Fibroblast of lung (primary cell): ENCODE data around the gene ADCY9.

Experiments used
- EZH2 ChIP-seq: IDR thresholded peaks from 2 replicates; pipeline ENCODE4 v1.5.1; 2012; ENCODE audit warnings: low read length, control low read depth, mild to moderate bottlenecking; ENCODE audit errors: missing control alignments
- TF ChIP-seq, protein P1 (sequence below), 2 donors: IDR thresholded peaks in 1 of 2; conservative IDR thresholded peaks in 1 of 2; 1 replicate in 1 of 2; 2 replicates in 1 of 2; pipeline ENCODE4 v1.5.1; 2011 to 2012; ENCODE audit warnings: low read length in 2 of 2, control low read depth in 1 of 2, inconsistent platforms in 1 of 2, low read depth in 1 of 2, mild to moderate bottlenecking in 1 of 2

GRCh38 chr16:3937066-3937875 is 179.0 kb downstream of the ADCY9 start:
- TF ChIP-seq, protein P1, sequence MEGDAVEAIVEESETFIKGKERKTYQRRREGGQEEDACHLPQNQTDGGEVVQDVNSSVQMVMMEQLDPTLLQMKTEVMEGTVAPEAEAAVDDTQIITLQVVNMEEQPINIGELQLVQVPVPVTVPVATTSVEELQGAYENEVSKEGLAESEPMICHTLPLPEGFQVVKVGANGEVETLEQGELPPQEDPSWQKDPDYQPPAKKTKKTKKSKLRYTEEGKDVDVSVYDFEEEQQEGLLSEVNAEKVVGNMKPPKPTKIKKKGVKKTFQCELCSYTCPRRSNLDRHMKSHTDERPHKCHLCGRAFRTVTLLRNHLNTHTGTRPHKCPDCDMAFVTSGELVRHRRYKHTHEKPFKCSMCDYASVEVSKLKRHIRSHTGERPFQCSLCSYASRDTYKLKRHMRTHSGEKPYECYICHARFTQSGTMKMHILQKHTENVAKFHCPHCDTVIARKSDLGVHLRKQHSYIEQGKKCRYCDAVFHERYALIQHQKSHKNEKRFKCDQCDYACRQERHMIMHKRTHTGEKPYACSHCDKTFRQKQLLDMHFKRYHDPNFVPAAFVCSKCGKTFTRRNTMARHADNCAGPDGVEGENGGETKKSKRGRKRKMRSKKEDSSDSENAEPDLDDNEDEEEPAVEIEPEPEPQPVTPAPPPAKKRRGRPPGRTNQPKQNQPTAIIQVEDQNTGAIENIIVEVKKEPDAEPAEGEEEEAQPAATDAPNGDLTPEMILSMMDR (conservative IDR thresholded peaks at IDR 0.05 in 1 of 2, IDR thresholded peaks at IDR 0.05 in 1 of 2; ENCODE audit: low read depth in 1 of 2, low read length in 2 of 2) = no peak
- no peak for TF ChIP-seq EZH2
